Neural progenitor cell (in vitro differentiated cells): ENCODE measurements around the gene ZYX. TPM values are rescaled to one million over a fixed set of nuclear protein-coding genes. Genes with fewer than 3 reads are reported as not detected.
A peak's percentile ranks its signal among the peaks of the same experiment; 100 is the strongest.

Experiments
- DNase-seq: peaks from one replicate; pipeline ENCODE4 v3.0.0-alpha.2; 2016; ENCODE audit warnings: low spot score
- H2AFZ ChIP-seq: fragments of 200-600 bp; sonication (generic); replicated peaks from 2 replicates; pipeline ENCODE4 v1.6.1; 2016; ENCODE audit warnings: antibody characterized with exemption
- H3F3A ChIP-seq: fragments of 200-600 bp; sonication (generic); 2 replicates; pipeline ENCODE4 v1.6.1; 2016; ENCODE audit warnings: antibody characterized with exemption, low read depth
- H3K27ac ChIP-seq: fragments of 200-600 bp; sonication (generic); 2 replicates; pipeline ENCODE4 v1.5.1; 2016; ENCODE audit warnings: mild to moderate bottlenecking
- H3K27me3 ChIP-seq: fragments of 200-600 bp; sonication (generic); 2 replicates; pipeline ENCODE4 v1.6.1; 2016; ENCODE audit warnings: mild to moderate bottlenecking, moderate library complexity
- H3K36me3 ChIP-seq: fragments of 200-600 bp; sonication (generic); 2 replicates; pipeline ENCODE4 v1.5.1; 2016
- H3K4me1 ChIP-seq: fragments of 200-600 bp; sonication (generic); 2 replicates; pipeline ENCODE4 v1.6.1; 2016; ENCODE audit warnings: mixed run types
- H3K4me2 ChIP-seq: fragments of 200-600 bp; sonication (generic); 2 replicates; pipeline ENCODE4 v1.6.1; 2016
- H3K4me3 ChIP-seq: fragments of 200-600 bp; sonication (generic); 2 replicates; pipeline ENCODE4 v1.5.1; 2016
- H3K79me2 ChIP-seq: fragments of 200-600 bp; sonication (generic); 2 replicates; pipeline ENCODE4 v1.6.1; 2016; ENCODE audit warnings: low read depth
- H3K9ac ChIP-seq: fragments of 200-600 bp; sonication (generic); 2 replicates; pipeline ENCODE4 v1.6.1; 2016
- H3K9me3 ChIP-seq: fragments of 200-600 bp; sonication (generic); 2 replicates; pipeline ENCODE4 v1.5.1; 2016; ENCODE audit warnings: low read depth
- H4K20me1 ChIP-seq: fragments of 200-600 bp; sonication (generic); 2 replicates; pipeline ENCODE4 v1.6.1; 2016; ENCODE audit warnings: low read depth
- H3K27ac Mint-ChIP-seq: 3 replicates; pipeline ENCODE4 v1.8.0; 2021; ENCODE audit warnings: mixed read lengths
- H3K27me3 Mint-ChIP-seq: 2 replicates; pipeline ENCODE4 v1.8.0; 2022; ENCODE audit warnings: low read depth, mild to moderate bottlenecking, inconsistent platforms, moderate library complexity, mixed read lengths; ENCODE audit not compliant: insufficient read depth
- H3K36me3 Mint-ChIP-seq: 3 replicates; pipeline ENCODE4 v1.8.0; 2021; ENCODE audit warnings: mixed read lengths
- H3K4me1 Mint-ChIP-seq: 3 replicates; pipeline ENCODE4 v1.8.0; 2021; ENCODE audit warnings: mixed read lengths
- H3K4me3 Mint-ChIP-seq: 3 replicates; pipeline ENCODE4 v1.8.0; 2021; ENCODE audit warnings: mild to moderate bottlenecking, moderate library complexity, mixed read lengths
- H3K9me3 Mint-ChIP-seq: 3 replicates; pipeline ENCODE4 v1.8.0; 2020; ENCODE audit warnings: mixed read lengths
- EZH2 ChIP-seq: fragments of 200-600 bp; sonication (generic); IDR thresholded peaks from 2 replicates; pipeline ENCODE4 v1.6.1; 2017; ENCODE audit warnings: antibody characterized with exemption, mild to moderate bottlenecking, moderate library complexity
- EZH2phosphoT487 ChIP-seq: fragments of 200-600 bp; sonication (generic); IDR thresholded peaks from 2 replicates; pipeline ENCODE4 v1.6.1; 2017; ENCODE audit warnings: antibody characterized with exemption
- total RNA-seq: library from RNA; depleted of rRNA; stranded (reverse); fragments of >200 nt; gene quantifications from 2 replicates; pipeline ENCODE4 v1.2.3, GENCODE V29; 2015; ENCODE audit warnings: low replicate concordance
- TF ChIP-seq, protein P1 (sequence below): fragments of 200-600 bp; sonication (generic); IDR thresholded peaks from 2 replicates; pipeline ENCODE4 v1.5.1; 2017; ENCODE audit warnings: antibody characterized with exemption, mild to moderate bottlenecking

ZYX gene
- total RNA-seq, 1 donor from 2014 or later: 5.2 TPM

DNA sequence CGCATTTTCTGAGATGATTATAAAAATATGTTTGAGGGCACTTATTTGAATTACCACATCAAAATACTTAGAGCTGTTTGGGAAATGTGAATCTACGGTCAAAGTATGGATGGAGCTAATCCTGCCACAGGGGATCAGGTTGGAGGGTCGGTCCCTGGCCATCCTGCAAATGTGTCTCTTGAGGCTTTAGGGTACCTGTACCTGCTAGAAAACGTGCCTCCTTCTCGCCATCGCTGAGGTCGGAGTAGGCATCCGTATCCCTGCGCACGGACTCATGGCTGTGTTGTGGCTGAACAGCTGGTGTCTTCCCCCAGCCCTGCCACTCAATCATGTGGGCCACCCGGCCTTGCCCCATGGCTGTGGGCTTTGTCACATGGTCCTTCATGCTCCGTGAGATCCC is 22.5 kb upstream of the ZYX start:
- H3K4me3 ChIP-seq: no peak overlapping the region
- no peak for DNase-seq
- Mint-ChIP-seq H3K27ac (no peak overlapping the region), H3K27me3 (peaks cover 6% of the 10 kb centered on the region), H3K4me1 (peaks cover 14% of the 10 kb centered on the region), H3K9me3 (no peaks in the 10 kb centered on the region), H3K4me3 (no peak overlapping the region), H3K36me3 (peaks cover 39% of the 10 kb centered on the region)
- peaks cover 12% of the 10 kb centered on the region for H3F3A ChIP-seq
- no peaks in the 10 kb centered on the region for H3K9me3 ChIP-seq
- H3K36me3 ChIP-seq: no peaks in the 10 kb centered on the region
- H3K4me1 ChIP-seq: peaks cover 9% of the 10 kb centered on the region
- H3K4me2 ChIP-seq: no peak overlapping the region
- no peak overlapping the region for H3K27ac ChIP-seq
- peaks cover 10% of the 10 kb centered on the region for H4K20me1 ChIP-seq
- H2AFZ ChIP-seq: no peak overlapping the region
- H3K79me2 ChIP-seq: no peaks in the 10 kb centered on the region
- TF ChIP-seq EZH2: no peak
- TF ChIP-seq EZH2phosphoT487: no peak
- TF ChIP-seq, protein P1, sequence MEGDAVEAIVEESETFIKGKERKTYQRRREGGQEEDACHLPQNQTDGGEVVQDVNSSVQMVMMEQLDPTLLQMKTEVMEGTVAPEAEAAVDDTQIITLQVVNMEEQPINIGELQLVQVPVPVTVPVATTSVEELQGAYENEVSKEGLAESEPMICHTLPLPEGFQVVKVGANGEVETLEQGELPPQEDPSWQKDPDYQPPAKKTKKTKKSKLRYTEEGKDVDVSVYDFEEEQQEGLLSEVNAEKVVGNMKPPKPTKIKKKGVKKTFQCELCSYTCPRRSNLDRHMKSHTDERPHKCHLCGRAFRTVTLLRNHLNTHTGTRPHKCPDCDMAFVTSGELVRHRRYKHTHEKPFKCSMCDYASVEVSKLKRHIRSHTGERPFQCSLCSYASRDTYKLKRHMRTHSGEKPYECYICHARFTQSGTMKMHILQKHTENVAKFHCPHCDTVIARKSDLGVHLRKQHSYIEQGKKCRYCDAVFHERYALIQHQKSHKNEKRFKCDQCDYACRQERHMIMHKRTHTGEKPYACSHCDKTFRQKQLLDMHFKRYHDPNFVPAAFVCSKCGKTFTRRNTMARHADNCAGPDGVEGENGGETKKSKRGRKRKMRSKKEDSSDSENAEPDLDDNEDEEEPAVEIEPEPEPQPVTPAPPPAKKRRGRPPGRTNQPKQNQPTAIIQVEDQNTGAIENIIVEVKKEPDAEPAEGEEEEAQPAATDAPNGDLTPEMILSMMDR: no peak
- no peak overlapping the region for H3K9ac ChIP-seq
- H3K27me3 ChIP-seq: peaks cover 6% of the 10 kb centered on the region

DNA sequence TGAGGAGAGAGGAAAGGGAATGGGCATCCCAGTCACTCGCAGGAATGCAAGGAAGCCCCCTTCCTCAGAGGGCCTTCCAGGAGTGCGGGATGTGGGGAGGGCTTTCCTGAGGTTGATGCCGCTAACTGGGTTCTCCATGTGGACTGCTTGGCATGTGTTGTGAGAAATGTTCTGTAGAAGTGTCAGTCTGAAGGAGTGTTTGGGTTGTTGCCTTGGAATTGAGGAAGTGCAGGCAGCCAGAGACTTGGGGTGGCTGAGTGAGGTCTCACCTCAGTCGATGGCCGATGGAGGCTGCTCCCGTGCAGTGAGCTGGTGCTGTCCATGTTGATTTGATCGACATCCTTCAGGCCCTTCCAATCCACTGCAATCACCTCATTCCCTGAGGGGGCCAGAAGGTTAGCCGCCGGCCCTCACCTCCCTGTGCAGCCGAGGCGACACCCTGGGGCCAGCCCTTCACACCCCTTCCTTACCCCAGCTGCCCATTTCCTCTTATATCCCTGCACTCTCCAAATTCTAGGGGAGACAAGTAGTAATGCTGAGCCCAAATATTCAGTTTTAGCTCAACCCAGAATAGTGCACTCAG is 21.3 kb upstream of the ZYX start:
- Histone ChIP-seq H3K79me2 (no peaks in the 10 kb centered on the region), H2AFZ (no peak overlapping the region), H3K4me3 (no peak overlapping the region), H3K9me3 (no peaks in the 10 kb centered on the region), H3K27me3 (peaks cover 15% of the 10 kb centered on the region), H3K4me1 (peaks cover 9% of the 10 kb centered on the region), H4K20me1 (no peaks in the 10 kb centered on the region), H3F3A (peaks cover 12% of the 10 kb centered on the region), H3K4me2 (peak overlapping the region; percentile 89), H3K36me3 (no peaks in the 10 kb centered on the region), H3K27ac (no peak overlapping the region), H3K9ac (no peak overlapping the region)
- DNase-seq: no peak
- H3K27ac Mint-ChIP-seq: no peak overlapping the region
- H3K9me3 Mint-ChIP-seq: no peaks in the 10 kb centered on the region
- peaks cover 14% of the 10 kb centered on the region for H3K4me1 Mint-ChIP-seq
- TF ChIP-seq EZH2 (no peak), EZH2phosphoT487 (no peak)
- TF ChIP-seq, protein P1: no peak
- H3K36me3 Mint-ChIP-seq: peaks cover 30% of the 10 kb centered on the region
- peak overlapping the region; percentile 84 for H3K4me3 Mint-ChIP-seq
- H3K27me3 Mint-ChIP-seq: peaks cover 6% of the 10 kb centered on the region

DNA sequence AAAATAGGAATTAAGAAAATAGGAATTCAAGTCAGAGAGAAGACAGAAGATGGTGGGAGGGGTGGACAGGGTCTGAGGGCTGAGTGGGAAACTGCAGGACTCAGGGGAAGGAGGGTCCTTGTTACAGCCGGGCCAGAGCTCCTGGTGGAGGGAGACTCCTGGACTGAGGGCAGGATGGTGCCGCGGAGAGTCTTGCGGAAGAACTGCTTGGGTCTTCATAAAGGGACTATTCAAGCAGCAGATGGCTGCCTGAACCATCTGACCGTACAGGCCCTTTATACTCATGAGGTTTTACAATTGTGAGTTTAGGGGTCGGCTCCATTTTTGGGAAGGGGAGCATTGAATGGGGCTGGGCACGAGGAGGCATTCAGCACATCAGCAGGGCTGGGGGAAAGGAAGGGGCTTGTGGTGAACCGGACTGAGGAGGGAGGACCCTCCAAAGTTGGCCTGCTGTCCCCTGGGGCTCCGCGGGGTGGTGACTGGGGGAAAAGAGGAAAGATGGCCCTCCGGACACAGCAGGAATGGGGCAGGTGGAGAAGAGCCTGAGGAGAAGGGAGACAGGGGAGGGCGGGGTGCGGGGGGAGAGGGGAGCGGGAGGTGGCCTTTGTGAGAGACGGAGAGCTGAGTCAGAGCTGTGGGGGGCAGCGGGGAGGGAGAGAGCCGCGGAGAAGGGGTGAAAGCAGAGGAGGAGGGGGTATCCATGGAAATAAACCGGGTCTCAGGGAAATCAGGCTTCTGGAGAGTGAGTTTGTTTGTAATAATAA is 20.2 kb upstream of the ZYX start:
- Mint-ChIP-seq H3K4me1 (peaks cover 14% of the 10 kb centered on the region), H3K27ac (no peak overlapping the region), H3K36me3 (peaks cover 27% of the 10 kb centered on the region), H3K27me3 (peaks cover 6% of the 10 kb centered on the region), H3K9me3 (no peaks in the 10 kb centered on the region), H3K4me3 (peak overlapping the region; percentile 84)
- no peak overlapping the region for H2AFZ ChIP-seq
- H3K4me2 ChIP-seq: peak overlapping the region; percentile 89
- H3K4me1 ChIP-seq: peaks cover 9% of the 10 kb centered on the region
- H3F3A ChIP-seq: peaks cover 12% of the 10 kb centered on the region
- peak; percentile 51 for DNase-seq
- H3K4me3 ChIP-seq: peak overlapping the region; percentile 93
- no peaks in the 10 kb centered on the region for H3K9me3 ChIP-seq
- no peak overlapping the region for H3K27ac ChIP-seq
- TF ChIP-seq, protein P1: peak; percentile 13
- TF ChIP-seq EZH2phosphoT487 (no peak), EZH2 (no peak)
- H4K20me1 ChIP-seq: no peaks in the 10 kb centered on the region
- no peaks in the 10 kb centered on the region for H3K36me3 ChIP-seq
- no peaks in the 10 kb centered on the region for H3K79me2 ChIP-seq
- H3K9ac ChIP-seq: no peak overlapping the region
- H3K27me3 ChIP-seq: peaks cover 15% of the 10 kb centered on the region
